Progenitor cell of endocrine pancreas (in vitro differentiated cells): Measurements from ENCODE around the gene RNLS. TPM values are rescaled to one million over a fixed set of nuclear protein-coding genes. Genes with fewer than 3 reads are reported as not detected.

Source experiments
- DNase-seq: peaks from one replicate; pipeline ENCODE4 v3.0.0; 2021; ENCODE audit warnings: low spot score; ENCODE audit not compliant: unreplicated experiment
- H3K27ac Mint-ChIP-seq: 2 replicates; pipeline ENCODE4 v1.8.0; 2021; ENCODE audit warnings: mild to moderate bottlenecking, moderate library complexity, mixed read lengths
- H3K27me3 Mint-ChIP-seq: 2 replicates; pipeline ENCODE4 v1.8.0; 2021; ENCODE audit warnings: mixed read lengths
- H3K36me3 Mint-ChIP-seq: 2 replicates; pipeline ENCODE4 v1.8.0; 2022; ENCODE audit warnings: mixed read lengths; ENCODE audit not compliant: insufficient read depth
- H3K4me1 Mint-ChIP-seq: 2 replicates; pipeline ENCODE4 v1.8.0; 2021; ENCODE audit warnings: low read depth, mixed read lengths
- H3K4me3 Mint-ChIP-seq: 2 replicates; pipeline ENCODE4 v1.8.0; 2021; ENCODE audit warnings: low read depth, mild to moderate bottlenecking, moderate library complexity, mixed read lengths
- H3K9me3 Mint-ChIP-seq: 2 replicates; pipeline ENCODE4 v1.8.0; 2021; ENCODE audit warnings: low read depth, mixed read lengths
- total RNA-seq: library from RNA; stranded (reverse); gene quantifications from 2 replicates; pipeline ENCODE4 v1.2.1, GENCODE V29; 2021
- TF ChIP-seq, protein P1 (sequence below): fragments of 200-600 bp; sonication (generic); IDR thresholded peaks from one replicate; pipeline ENCODE4 v1.5.0; 2021; ENCODE audit warnings: antibody characterized with exemption, mild to moderate bottlenecking; ENCODE audit not compliant: unreplicated experiment

Gene RNLS
- total RNA-seq, 1 donor from 2014 or later: 7.5 TPM

DNA sequence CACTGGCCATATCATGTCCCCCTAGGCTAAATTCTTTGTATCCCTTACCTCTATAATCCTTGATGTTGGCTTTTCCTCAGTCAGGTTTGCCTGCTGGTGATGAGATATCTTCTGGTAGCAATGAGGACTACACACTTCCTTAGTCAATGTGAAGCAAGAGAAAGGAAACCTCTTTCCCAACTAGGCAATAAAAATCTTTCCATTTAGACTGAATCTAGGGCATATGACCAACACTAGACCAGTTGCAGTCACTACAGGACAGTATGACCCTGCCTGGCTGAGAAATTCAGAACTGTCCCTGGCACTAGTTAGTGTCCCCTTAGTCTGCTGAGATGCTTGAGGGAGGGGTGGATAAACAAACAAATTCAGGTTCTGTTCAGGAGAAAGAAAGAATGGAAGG lies 142.6 kb downstream of the RNLS start:
- TF ChIP-seq, protein P1, sequence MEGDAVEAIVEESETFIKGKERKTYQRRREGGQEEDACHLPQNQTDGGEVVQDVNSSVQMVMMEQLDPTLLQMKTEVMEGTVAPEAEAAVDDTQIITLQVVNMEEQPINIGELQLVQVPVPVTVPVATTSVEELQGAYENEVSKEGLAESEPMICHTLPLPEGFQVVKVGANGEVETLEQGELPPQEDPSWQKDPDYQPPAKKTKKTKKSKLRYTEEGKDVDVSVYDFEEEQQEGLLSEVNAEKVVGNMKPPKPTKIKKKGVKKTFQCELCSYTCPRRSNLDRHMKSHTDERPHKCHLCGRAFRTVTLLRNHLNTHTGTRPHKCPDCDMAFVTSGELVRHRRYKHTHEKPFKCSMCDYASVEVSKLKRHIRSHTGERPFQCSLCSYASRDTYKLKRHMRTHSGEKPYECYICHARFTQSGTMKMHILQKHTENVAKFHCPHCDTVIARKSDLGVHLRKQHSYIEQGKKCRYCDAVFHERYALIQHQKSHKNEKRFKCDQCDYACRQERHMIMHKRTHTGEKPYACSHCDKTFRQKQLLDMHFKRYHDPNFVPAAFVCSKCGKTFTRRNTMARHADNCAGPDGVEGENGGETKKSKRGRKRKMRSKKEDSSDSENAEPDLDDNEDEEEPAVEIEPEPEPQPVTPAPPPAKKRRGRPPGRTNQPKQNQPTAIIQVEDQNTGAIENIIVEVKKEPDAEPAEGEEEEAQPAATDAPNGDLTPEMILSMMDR: no peak
- Mint-ChIP-seq H3K27me3 (no peaks in the 10 kb centered on the region), H3K9me3 (peaks cover 21% of the 10 kb centered on the region), H3K27ac (no peak overlapping the region), H3K4me3 (no peak overlapping the region), H3K4me1 (no peaks in the 10 kb centered on the region), H3K36me3 (peaks cover 5% of the 10 kb centered on the region)
- DNase-seq: no peak

DNA sequence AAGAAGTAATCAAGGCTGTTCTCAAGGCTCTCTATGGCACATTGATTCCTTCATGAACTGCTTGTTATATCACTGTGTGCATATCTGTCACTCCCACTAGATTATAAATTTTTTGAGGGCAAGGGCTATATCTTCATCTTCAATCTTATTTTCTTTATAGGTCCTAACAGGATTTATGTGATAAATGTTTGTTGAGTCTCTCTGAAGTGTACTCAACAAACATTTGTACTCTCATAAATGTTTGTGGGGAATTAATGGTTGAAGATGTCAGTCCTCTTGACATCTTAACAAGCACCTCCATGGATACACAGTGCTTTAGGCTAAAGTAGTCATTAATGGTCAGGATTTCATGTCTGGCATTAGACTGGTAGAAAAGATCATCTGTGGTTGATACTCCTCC lies 143.2 kb downstream of the RNLS start:
- H3K27me3 Mint-ChIP-seq: no peaks in the 10 kb centered on the region
- DNase-seq: no peak
- H3K36me3 Mint-ChIP-seq: peaks cover 5% of the 10 kb centered on the region
- H3K4me1 Mint-ChIP-seq: no peaks in the 10 kb centered on the region
- H3K9me3 Mint-ChIP-seq: peaks cover 18% of the 10 kb centered on the region
- H3K4me3 Mint-ChIP-seq: no peak overlapping the region
- TF ChIP-seq, protein P1: no peak
- peak overlapping the region; percentile 46 for H3K27ac Mint-ChIP-seq

DNA sequence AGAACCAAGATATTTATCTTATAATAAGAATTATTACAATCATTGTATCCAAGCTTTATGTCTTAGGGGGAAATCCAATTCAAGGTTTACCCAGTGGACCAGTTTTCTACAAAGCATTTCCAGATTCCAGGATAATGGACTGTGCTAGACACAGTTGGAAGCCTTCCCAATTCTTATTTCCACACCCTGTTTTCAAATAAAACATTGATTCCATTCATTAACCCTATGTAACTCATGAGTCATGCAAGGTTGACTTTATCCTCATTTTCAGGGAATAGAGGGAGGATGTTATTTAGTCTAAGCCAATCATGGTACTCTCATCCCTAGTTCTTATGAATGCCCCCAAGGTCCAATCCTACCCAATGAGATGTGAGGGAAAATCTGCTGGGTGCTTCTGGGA lies 145.7 kb downstream of the RNLS start:
- no peaks in the 10 kb centered on the region for H3K4me1 Mint-ChIP-seq
- H3K27me3 Mint-ChIP-seq: no peaks in the 10 kb centered on the region
- no peaks in the 10 kb centered on the region for H3K36me3 Mint-ChIP-seq
- H3K4me3 Mint-ChIP-seq: no peak overlapping the region
- H3K9me3 Mint-ChIP-seq: peaks cover under 1% of the 10 kb centered on the region
- no peak overlapping the region for H3K27ac Mint-ChIP-seq
- TF ChIP-seq, protein P1: no peak
- DNase-seq: no peak

DNA sequence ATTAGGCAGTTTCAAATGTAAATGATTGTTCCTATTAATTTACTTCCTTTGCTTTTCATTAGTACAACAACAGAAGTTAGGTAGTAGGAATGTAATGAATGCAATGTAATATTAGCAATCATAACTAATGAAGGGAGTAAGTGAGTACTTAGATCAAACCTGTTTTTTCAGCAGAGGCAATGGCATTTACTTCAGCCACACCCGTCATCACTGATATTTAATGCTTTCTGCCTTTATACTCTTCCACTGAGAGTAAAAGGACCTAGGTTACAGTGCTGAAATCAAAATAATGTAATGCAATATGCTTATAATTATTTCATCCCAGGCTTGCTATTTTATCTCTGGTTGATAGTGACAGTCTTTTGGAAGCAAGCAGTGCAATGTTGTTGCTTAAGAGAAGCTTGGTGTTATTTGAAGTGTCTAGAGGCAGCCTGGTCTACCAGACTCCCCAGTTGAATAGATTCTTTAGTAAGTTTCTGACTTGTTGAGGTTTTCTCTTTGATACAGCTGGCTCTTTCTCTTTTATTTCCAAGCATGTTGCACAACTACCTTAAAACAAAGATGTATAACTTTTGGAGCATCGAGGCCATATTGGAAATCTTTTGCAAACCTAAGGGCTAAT lies 149.4 kb downstream of the RNLS start:
- no peak overlapping the region for H3K27ac Mint-ChIP-seq
- TF ChIP-seq, protein P1: no peak
- no peak overlapping the region for H3K4me3 Mint-ChIP-seq
- no peaks in the 10 kb centered on the region for H3K27me3 Mint-ChIP-seq
- H3K4me1 Mint-ChIP-seq: peaks cover 4% of the 10 kb centered on the region
- H3K9me3 Mint-ChIP-seq: no peaks in the 10 kb centered on the region
- H3K36me3 Mint-ChIP-seq: no peaks in the 10 kb centered on the region
- DNase-seq: no peak

DNA sequence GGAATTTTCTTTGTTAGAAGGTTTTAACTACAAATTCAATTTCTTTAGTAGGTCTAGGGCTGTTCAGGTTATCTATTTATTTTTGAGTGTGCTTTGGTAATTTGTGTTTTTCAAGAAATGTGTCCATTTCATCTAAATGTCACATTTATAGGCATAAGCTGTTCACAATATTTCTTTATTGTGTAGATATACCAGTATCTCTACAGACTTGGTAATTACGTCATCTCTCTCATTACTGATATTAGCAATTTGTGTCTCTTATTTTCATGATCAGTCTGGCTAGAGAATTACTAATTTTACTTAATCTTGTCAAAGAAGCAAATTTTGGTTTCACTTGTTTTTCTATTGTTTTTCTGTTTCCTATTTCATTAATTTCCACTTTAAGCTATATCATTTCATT lies 152.0 kb downstream of the RNLS start:
- Mint-ChIP-seq H3K36me3 (no peaks in the 10 kb centered on the region), H3K27me3 (no peaks in the 10 kb centered on the region), H3K4me3 (no peak overlapping the region), H3K9me3 (no peaks in the 10 kb centered on the region), H3K27ac (no peak overlapping the region), H3K4me1 (peaks cover 4% of the 10 kb centered on the region)
- DNase-seq: no peak
- TF ChIP-seq, protein P1: no peak
